HepG2 (cell line): ENCODE data around the gene SRCIN1.

ENCODE experiments used
- ATF1 ChIP-seq: IDR thresholded peaks from 2 replicates; pipeline ENCODE4 v1.6.1; 2016; ENCODE audit warnings: mild to moderate bottlenecking, control low read depth
- CEBPB ChIP-seq: IDR thresholded peaks from 2 replicates; pipeline ENCODE4 v1.6.1; 2011; ENCODE audit warnings: low read depth, low read length, improper control_type of control experiment, borderline replicate concordance
- CHD4 ChIP-seq: fragments of 200-600 bp; sonication (generic); IDR thresholded peaks from 2 replicates; pipeline ENCODE4 v1.7.0; 2017; ENCODE audit warnings: mild to moderate bottlenecking, low read length, borderline replicate concordance
- CTCF ChIP-seq: sonication (generic); formaldehyde crosslinking; IDR thresholded peaks from 2 replicates; pipeline ENCODE4 v1.5.0; 2020; ENCODE audit warnings: mild to moderate bottlenecking, missing genetic modification reagents, moderate library complexity
- EP300 ChIP-seq, 3 experiments: sonication (generic) in 1 of 3; formaldehyde crosslinking in 1 of 3; IDR thresholded peaks; 2 replicates each; pipeline versions ENCODE4 v1.5.1 to v1.6.1; 2011 to 2020; ENCODE audit warnings: low read depth in 2 of 3, low read length in 2 of 3, borderline replicate concordance in 1 of 3, improper control_type of control experiment in 1 of 3, mild to moderate bottlenecking in 1 of 3, missing genetic modification reagents in 1 of 3, moderate library complexity in 1 of 3
- HDAC2 ChIP-seq: sonication (generic); formaldehyde crosslinking; IDR thresholded peaks from 2 replicates; pipeline ENCODE4 v1.4.0; 2020; ENCODE audit warnings: missing genetic modification reagents
- PTBP1 ChIP-seq: fragments of 200-400 bp; formaldehyde crosslinking; IDR thresholded peaks from 2 replicates; pipeline ENCODE4 v1.6.1; 2018; ENCODE audit warnings: low read length, low read depth; ENCODE audit not compliant: poor library complexity, severe bottlenecking
- RAD21 ChIP-seq: fragments of 450-650 bp; formaldehyde crosslinking; IDR thresholded peaks from 2 replicates; pipeline ENCODE4 v1.5.0; 2020; ENCODE audit warnings: mild to moderate bottlenecking
- ZNF24 ChIP-seq: fragments of 450-650 bp; IDR thresholded peaks from 2 replicates; pipeline ENCODE4 v1.6.1; 2017; ENCODE audit warnings: antibody characterized with exemption, mild to moderate bottlenecking
- ZNF362 ChIP-seq: sonication (generic); formaldehyde crosslinking; IDR thresholded peaks from 2 replicates; pipeline ENCODE4 v1.4.0; 2020; ENCODE audit warnings: missing genetic modification reagents, mild to moderate bottlenecking, borderline replicate concordance
- ZSCAN25 ChIP-seq: sonication (generic); formaldehyde crosslinking; IDR thresholded peaks from 2 replicates; pipeline ENCODE4 v1.8.0; 2022; ENCODE audit warnings: mild to moderate bottlenecking, missing genetic modification reagents

- TF ChIP-seq CTCF (CRISPR knock-in tag) (no peak), ZNF24 (no peak), CHD4 (no peak), ZSCAN25 (CRISPR knock-in tag) (no peak), ATF1 (CRISPR knock-in tag) (no peak), ZNF362 (CRISPR knock-in tag) (no peak), RAD21 (CRISPR knock-in tag) (no peak), HDAC2 (CRISPR knock-in tag) (no peak), PTBP1 (no peak), CEBPB (no peak), EP300 (IDR thresholded peaks at IDR 0.05; ENCODE audit: low read depth in 2 of 2, low read length in 2 of 2) (no peak), EP300 (CRISPR knock-in tag; IDR thresholded peaks at IDR 0.05; ENCODE audit: borderline replicate concordance) (no peak)
These were observed 72.5 kb downstream of the SRCIN1 start for GRCh38 chr17:38533241-38533640.
